K562 (cell line): Measurements from ENCODE around the gene SKIDA1. TPM values are rescaled to one million over a fixed set of nuclear protein-coding genes. Genes with fewer than 3 reads are reported as not detected.
"Not testable (repeated sequence)": the region's sequence is repeated elsewhere in the genome, so short reads cannot be mapped to it uniquely, and the experiment has no call there.

Experiments used
- ATAC-seq: fragments of 200-7000 bp; cut with Tn5 transposase; 3 replicates; pipeline ENCODE4 v1.9.1; 2020; ENCODE audit warnings: moderate library complexity
- BruUV-seq: library from RNA; stranded (reverse); fragments of 400-500 nt; replicated peaks from 2 replicates; lab custom pipeline; 2021; lab: Mats Ljungman, UMichigan
- CTCF ChIA-PET: fragments of 300-600 bp; formaldehyde crosslinking; extraction: SDS; loops from one replicate; lab custom pipeline; 2021; ENCODE audit warnings: low intra/inter-chr PET ratio; lab: Yijun Ruan, JAX
- POLR2A ChIA-PET: fragments of 300-600, 350-650 bp; sonication (Branson Sonifier 250); formaldehyde crosslinking; extraction: SDS; loops from one replicate; lab custom pipeline; 2021; ENCODE audit warnings: antibody characterized with exemption, inconsistent platforms; lab: Yijun Ruan, JAX
- DNase-seq, 4 experiments: peaks; one replicate each; pipeline versions ENCODE4 v3.0.0 to v3.0.0-alpha.2; 2011 to 2018; ENCODE audit warnings: low spot score in 3 of 4, mixed read lengths in 3 of 4; ENCODE audit errors: extremely low read depth in 1 of 4
- FAIRE-seq: peaks from 2 replicates; lab custom pipeline; 2011; peaks lifted over from hg19 to GRCh38; lab: Jason Lieb, UNC
- H2AFZ ChIP-seq: 2 replicates; pipeline ENCODE4 v1.6.0; 2011; ENCODE audit warnings: low read depth, low read length, control low read depth, inconsistent platforms
- H3K27ac ChIP-seq: fragments of 200-600 bp; 3 replicates; pipeline ENCODE4 v1.8.0; 2011; ENCODE audit warnings: low read depth, mild to moderate bottlenecking, control low read depth, inconsistent platforms, low read length, moderate library complexity, mixed read lengths; ENCODE audit errors: extremely low read depth
- H3K27me3 ChIP-seq, 2 experiments: fragments of 300-600 bp in 1 of 2; 2 replicates in 1 of 2; 3 replicates in 1 of 2; pipeline versions ENCODE4 v1.6.0 to v1.8.0; 2011; ENCODE audit warnings: inconsistent platforms in 2 of 2, low read length in 2 of 2, mild to moderate bottlenecking in 1 of 2, mixed read lengths in 1 of 2, moderate library complexity in 1 of 2; ENCODE audit not compliant: control insufficient read depth in 2 of 2, insufficient read depth in 2 of 2
- H3K36me3 ChIP-seq: fragments of 300-600 bp; 3 replicates; pipeline ENCODE4 v1.8.0; 2011; ENCODE audit warnings: mild to moderate bottlenecking, low read length, inconsistent platforms; ENCODE audit not compliant: control insufficient read depth, insufficient read depth
- H3K4me1 ChIP-seq, 2 experiments: fragments of 200-600 bp in 1 of 2; replicated peaks in 1 of 2; 2 replicates in 1 of 2; 3 replicates in 1 of 2; pipeline versions ENCODE4 v1.5.1 to v1.8.0; 2011; ENCODE audit warnings: inconsistent platforms in 2 of 2, low read length in 2 of 2, mild to moderate bottlenecking in 1 of 2, mixed read lengths in 1 of 2, moderate library complexity in 1 of 2; ENCODE audit not compliant: control insufficient read depth in 2 of 2, insufficient read depth in 2 of 2
- H3K4me2 ChIP-seq: 2 replicates; pipeline ENCODE4 v1.6.1; 2011; ENCODE audit warnings: low read length, control low read depth, inconsistent platforms, mixed read lengths; ENCODE audit not compliant: insufficient read depth
- H3K4me3 ChIP-seq: fragments of 200-600 bp; sonication (generic), shearing (Covaris generic); 2 replicates; pipeline ENCODE4 v1.5.1; 2016; ENCODE audit warnings: control low read depth, inconsistent platforms
- H3K79me2 ChIP-seq: fragments of 200-600 bp; 3 replicates; pipeline ENCODE4 v1.8.0; 2011; ENCODE audit warnings: low read length, inconsistent platforms; ENCODE audit not compliant: control insufficient read depth, insufficient read depth
- H3K9ac ChIP-seq, 2 experiments: 2 replicates each; pipeline versions ENCODE4 v1.6.0 to v1.6.1; 2011; ENCODE audit warnings: low read depth in 2 of 2, low read length in 2 of 2, control low read depth in 1 of 2, inconsistent platforms in 1 of 2, mild to moderate bottlenecking in 1 of 2, mixed read lengths in 1 of 2; ENCODE audit not compliant: insufficient read depth in 1 of 2
- H3K9me1 ChIP-seq: one replicate; pipeline ENCODE4 v1.6.0; 2011; ENCODE audit warnings: inconsistent platforms, mild to moderate bottlenecking, low read length, moderate library complexity; ENCODE audit not compliant: control insufficient read depth, insufficient read depth
- H3K9me3 ChIP-seq: replicated peaks from 2 replicates; pipeline ENCODE4 v1.5.1; 2011; ENCODE audit warnings: low read depth, low read length, inconsistent platforms; ENCODE audit not compliant: control insufficient read depth, insufficient read depth
- H4K20me1 ChIP-seq: replicated peaks from 2 replicates; pipeline ENCODE4 v1.6.1; 2011; ENCODE audit warnings: low read length, inconsistent platforms, mixed read lengths; ENCODE audit not compliant: control insufficient read depth, insufficient read depth
- ZNF41 ChIP-seq: fragments of 250-450 bp; sonication (Bioruptor Pico); conservative IDR thresholded peaks from 2 replicates; pipeline ENCODE4 v1.4.0; 2020; ENCODE audit warnings: mild to moderate bottlenecking
- ZNF785 ChIP-seq: fragments of 250-450 bp; sonication (Bioruptor Pico); IDR thresholded peaks from 2 replicates; pipeline ENCODE4 v1.4.0; 2020; ENCODE audit warnings: mild to moderate bottlenecking
- WGBS: fragments of 100-300 bp; shearing (Covaris generic); methylation state at CpG from one replicate; pipeline ENCODE4 v1.1.6; 2016; ENCODE audit warnings: low coverage, mixed read lengths; ENCODE audit not compliant: insufficient coverage; ENCODE audit errors: missing lambda C conversion rate; 5-methylcytosine and 5-hydroxymethylcytosine counted together
- in situ Hi-C: fragments of 300-500 bp; cut with MboI; formaldehyde crosslinking; loops from 4 replicates; pipeline ENCODE4 v1.15.0; 2018; ENCODE audit warnings: inconsistent platforms, mixed read lengths
- intact Hi-C: fragments of 100-400 bp; cut with micrococcal nuclease; formaldehyde crosslinking; loops from 2 replicates; pipeline ENCODE4 v1.14.2; 2022
- polyA plus RNA-seq, 8 experiments: library from polyadenylated mRNA; depleted of rRNA in 4 of 8; stranded (reverse) in 5 of 8; unstranded in 3 of 8; fragments of >200 nt; fragmentation: Nextera tagmentation in 2 of 8; fragmentation: Illumina TruSeq in 1 of 8; extraction: Ambion mirVana in 2 of 8; extraction: Trizol in 1 of 8; gene quantifications; 2 replicates each; pipeline versions ENCODE4 v1.2.1 to v1.2.3, GENCODE V29; 2011 to 2014; ENCODE audit warnings: inconsistent platforms in 1 of 8, missing spikeins in 1 of 8
- total RNA-seq, 7 experiments: library from RNA; depleted of rRNA in 6 of 7; stranded (reverse); fragments of >200 nt in 6 of 7; fragmentation: Illumina TruSeq in 2 of 7; extraction: Trizol in 2 of 7; gene quantifications; 2 replicates each; pipeline versions ENCODE4 v1.2.1 to v1.2.3, GENCODE V29; 2011 to 2021; ENCODE audit warnings: low replicate concordance in 1 of 7
- TF ChIP-seq, protein P1 (sequence below): fragments of 250-450 bp; sonication (Bioruptor Pico); IDR thresholded peaks from 2 replicates; pipeline ENCODE4 v1.8.0; 2022; ENCODE audit warnings: moderate library complexity, mild to moderate bottlenecking, inconsistent platforms

Gene SKIDA1
- total and polyA plus RNA-seq, 9 of the 15 experiments (the other 6 are each of a cell fraction or from before 2014, with no cell fraction given) = 0.05 to 1.1 (median 0.42) TPM

DNA sequence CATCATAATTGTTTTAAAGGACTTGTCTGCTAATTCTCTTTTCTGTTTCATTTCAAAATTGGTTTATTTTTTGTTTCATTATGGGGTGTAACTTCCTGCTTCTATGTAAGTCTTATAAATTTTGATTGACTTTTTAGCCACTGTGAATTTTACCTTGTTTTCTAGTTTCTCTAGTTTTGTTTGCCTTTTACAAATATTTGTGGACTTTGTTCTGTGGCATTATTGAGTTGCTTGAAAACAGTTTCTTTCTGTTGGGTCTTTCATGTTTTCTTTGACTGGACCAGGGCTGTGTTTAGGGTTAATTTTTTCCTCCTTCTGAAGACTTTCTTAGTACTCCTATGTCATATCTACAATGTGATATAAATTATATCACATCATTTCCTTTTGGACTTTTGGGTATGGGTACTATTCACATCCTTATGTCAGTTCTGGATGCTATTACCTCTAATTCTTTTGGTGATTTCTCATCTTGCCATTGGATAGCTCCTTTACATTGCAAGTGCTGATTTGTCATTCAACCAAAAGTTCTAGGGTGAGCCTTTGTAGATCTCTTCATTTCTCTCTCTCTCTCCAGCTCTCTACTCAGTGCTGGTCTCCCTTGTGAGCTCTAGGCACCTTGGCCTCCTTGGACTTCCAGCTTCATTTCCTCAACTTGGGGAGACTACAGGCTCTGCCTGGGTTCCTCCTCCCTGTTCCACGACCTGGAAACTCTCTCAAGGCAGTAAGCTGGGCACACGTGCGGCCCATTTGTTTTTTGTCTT lies 45.5 kb upstream of the SKIDA1 start:
- intact Hi-C loops (no loop called here), in situ Hi-C loops (no loop called here)

DNA sequence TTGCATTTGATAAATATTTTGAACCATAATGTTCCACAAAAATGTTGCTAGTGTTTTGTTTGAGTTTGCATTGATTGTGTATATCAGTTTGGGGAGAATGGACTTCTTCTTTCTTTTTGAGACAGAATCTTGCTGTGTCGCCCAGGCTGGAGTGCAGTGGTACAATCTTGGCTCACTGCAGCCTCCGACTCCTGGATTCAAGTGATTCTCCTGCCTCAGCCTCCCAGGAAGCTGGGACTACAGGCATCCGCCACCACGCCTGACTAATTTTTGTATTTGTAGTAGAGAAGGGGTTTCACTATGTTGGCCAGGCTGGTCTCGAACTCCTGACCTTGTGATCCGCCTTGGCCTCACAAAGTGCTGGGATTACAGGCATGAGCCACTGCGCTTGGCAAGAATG lies 33.5 kb upstream of the SKIDA1 start:
- 99% methylated on average over 7 of the region's 7 CpGs for WGBS
- ATAC-seq, in situ Hi-C loops, H2AFZ ChIP-seq, H3K27ac ChIP-seq, H3K4me1 ChIP-seq, H3K9ac ChIP-seq, H3K27me3 ChIP-seq, CTCF ChIA-PET, FAIRE-seq, BruUV-seq, H3K9me3 ChIP-seq, H3K4me2 ChIP-seq, H4K20me1 ChIP-seq, H3K9me1 ChIP-seq, DNase-seq, intact Hi-C loops, H3K4me3 ChIP-seq: not testable (repeated sequence)
- H3K79me2 ChIP-seq = peaks cover 84% of the 10 kb centered on the region
- peaks cover 72% of the 10 kb centered on the region for H3K36me3 ChIP-seq
- POLR2A ChIA-PET = interaction anchor here (0.6 to 1.6 kb wide), 4 partner anchors 9 to 181 kb away, joined by 3 to 9 read pairs (median 4); no protein-coding TSS in a partner anchor

More for the DNA sequence above, 45.5 kb upstream of the SKIDA1 start:
- DNase-seq (no peak), ATAC-seq (peak; percentile 57), FAIRE-seq (no peak)
- ChIA-PET CTCF (no interaction called here), POLR2A (no interaction called here)
- Histone ChIP-seq H3K4me3 (no peak overlapping the region), H3K4me2 (no peak overlapping the region), H3K36me3 (peaks cover 36% of the 10 kb centered on the region; the same call in 2 of the 3 replicates), H2AFZ (no peak overlapping the region), H4K20me1 (peaks cover 8% of the 10 kb centered on the region; the same call in 1 of the 2 replicates), H3K79me2 (peaks cover 98% of the 10 kb centered on the region), H3K9me3 (no peaks in the 10 kb centered on the region), H3K27me3 (no peaks in the 10 kb centered on the region), H3K4me1 (peaks cover 4 to 6% of the 10 kb centered on the region in 2 experiments; a peak in 4 of 5 replicates), H3K9ac (no peak overlapping the region), H3K9me1 (no peaks in the 10 kb centered on the region), H3K27ac (no peak overlapping the region)
- WGBS = 66% methylated on average over 3 of the region's 3 CpGs
- peak; percentile 96 for TF ChIP-seq ZNF41
- no peak for TF ChIP-seq ZNF785 (CRISPR knock-in tag)
- TF ChIP-seq, protein P1, sequence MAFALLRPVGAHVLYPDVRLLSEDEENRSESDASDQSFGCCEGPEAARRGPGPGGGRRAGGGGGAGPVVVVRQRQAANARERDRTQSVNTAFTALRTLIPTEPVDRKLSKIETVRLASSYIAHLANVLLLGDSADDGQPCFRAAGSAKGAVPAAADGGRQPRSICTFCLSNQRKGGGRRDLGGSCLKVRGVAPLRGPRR (CRISPR knock-in tag) = no peak
- BruUV-seq = no TSS peak
